Measurements from ENCODE around the gene USP13.

- TF ChIP-seq CTCF (IDR thresholded peaks at IDR 0.05; ENCODE audit: extremely low read depth in 1 of 2, insufficient read depth in 1 of 2, low read depth in 1 of 2, low read length in 2 of 2) (no peak), JUN (IDR thresholded peaks at IDR 0.05; ENCODE audit: borderline replicate concordance, insufficient read depth, insufficient read length, low read depth) (no peak), POLR2AphosphoS5 (IDR thresholded peaks at IDR 0.05; ENCODE audit: insufficient read depth, low read depth, low read length) (no peak), EZH2 (IDR thresholded peaks at IDR 0.05; ENCODE audit: borderline replicate concordance, low read depth, low read length, severe bottlenecking) (no peak), POLR2A (IDR thresholded peaks at IDR 0.05; ENCODE audit: low read depth, low read length) (no peak), MYC (IDR thresholded peaks at IDR 0.05; ENCODE audit: low read depth, low read length) (no peak), FOS (IDR thresholded peaks at IDR 0.05; ENCODE audit: borderline replicate concordance, insufficient read depth, low read length) (no peak)
Measured at GRCh38 chr3:179658606-179659005, 5.8 kb downstream of the USP13 start.

Measured in endothelial cell of umbilical vein (primary cell).